ENCODE data around the gene STX4.
A peak's percentile ranks its signal among the peaks of the same experiment; 100 is the strongest.
"Not testable (repeated sequence)": the region's sequence is repeated elsewhere in the genome, so short reads cannot be mapped to it uniquely, and the experiment has no call there.

STX4 gene

DNA sequence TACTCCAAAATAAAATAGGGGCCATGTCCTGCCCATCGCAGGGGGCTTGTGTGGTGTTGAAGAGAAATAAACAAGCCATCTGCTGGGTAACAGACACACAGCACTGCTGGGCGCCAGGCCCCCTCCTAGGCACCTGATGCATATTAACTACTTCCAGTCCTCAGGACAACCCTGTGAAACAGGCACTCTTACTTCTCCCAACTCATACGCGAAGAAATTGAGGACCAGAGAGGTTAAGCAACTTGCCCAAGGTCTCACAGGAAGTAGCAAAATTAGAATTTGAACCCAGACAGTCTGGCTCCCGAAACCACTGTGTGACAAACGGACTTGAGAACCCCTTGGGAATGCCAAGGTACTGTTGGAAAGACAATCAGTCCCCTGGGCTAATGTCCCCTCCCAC is 25.7 kb upstream of the STX4 start:
- Mint-ChIP-seq H3K9me3 (no peaks in the 10 kb centered on the region), H3K27me3 (peaks cover 16% of the 10 kb centered on the region), H3K27ac (no peak overlapping the region), H3K4me3 (no peak overlapping the region), H3K4me1 (ENCODE audit: low read depth) (peaks cover 17% of the 10 kb centered on the region), H3K36me3 (ENCODE audit: low read depth) (no peaks in the 10 kb centered on the region)

DNA sequence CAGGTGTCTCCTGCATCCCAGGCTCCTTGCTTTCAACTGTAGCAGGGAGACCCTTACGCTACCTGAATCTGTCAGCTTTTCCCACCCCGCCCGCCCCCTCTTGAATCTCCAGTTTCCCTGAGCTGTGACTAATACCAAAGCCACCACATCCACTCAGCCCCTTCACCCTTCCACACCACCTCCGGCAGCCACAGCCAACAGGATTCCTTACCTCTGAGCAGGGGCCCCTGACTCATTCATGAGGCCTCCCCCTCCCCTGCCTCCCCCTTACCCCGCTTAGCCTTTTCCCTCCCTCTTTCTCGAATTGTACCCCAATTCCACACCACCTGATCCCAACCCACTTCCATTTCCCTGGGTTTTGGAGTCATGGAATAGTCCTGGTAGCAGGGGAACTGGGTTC is 25.2 kb upstream of the STX4 start:
- H3K27me3 Mint-ChIP-seq = peaks cover 18% of the 10 kb centered on the region
- H3K4me1 Mint-ChIP-seq (ENCODE audit: low read depth) = peaks cover 17% of the 10 kb centered on the region
- no peak overlapping the region for H3K27ac Mint-ChIP-seq
- no peak overlapping the region for H3K4me3 Mint-ChIP-seq
- no peaks in the 10 kb centered on the region for H3K9me3 Mint-ChIP-seq
- H3K36me3 Mint-ChIP-seq (ENCODE audit: low read depth) = no peaks in the 10 kb centered on the region

DNA sequence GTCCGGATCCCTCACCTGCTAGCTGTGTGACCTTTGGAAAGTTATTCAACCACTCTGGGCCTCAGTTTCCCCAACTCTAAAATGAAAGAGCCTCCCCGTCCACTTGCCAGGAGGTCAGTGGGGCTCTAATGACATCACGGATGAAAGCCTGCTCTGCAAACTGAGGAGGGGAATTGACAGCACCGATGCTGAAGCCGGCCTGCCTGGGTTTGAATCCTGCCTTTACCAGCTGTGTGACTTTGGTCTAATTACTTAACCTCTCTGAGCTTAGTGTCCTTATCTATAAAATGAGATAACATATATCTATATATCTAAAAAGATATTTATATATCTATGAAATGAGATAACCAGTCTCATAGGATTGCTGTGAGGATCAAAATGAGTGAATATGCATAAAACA is 24.8 kb upstream of the STX4 start:
- H3K27me3 Mint-ChIP-seq = peaks cover 22% of the 10 kb centered on the region
- no peak overlapping the region for H3K4me3 Mint-ChIP-seq
- H3K36me3 Mint-ChIP-seq (ENCODE audit: low read depth) = no peaks in the 10 kb centered on the region
- no peak overlapping the region for H3K27ac Mint-ChIP-seq
- no peaks in the 10 kb centered on the region for H3K9me3 Mint-ChIP-seq
- H3K4me1 Mint-ChIP-seq (ENCODE audit: low read depth) = peaks cover 17% of the 10 kb centered on the region

DNA sequence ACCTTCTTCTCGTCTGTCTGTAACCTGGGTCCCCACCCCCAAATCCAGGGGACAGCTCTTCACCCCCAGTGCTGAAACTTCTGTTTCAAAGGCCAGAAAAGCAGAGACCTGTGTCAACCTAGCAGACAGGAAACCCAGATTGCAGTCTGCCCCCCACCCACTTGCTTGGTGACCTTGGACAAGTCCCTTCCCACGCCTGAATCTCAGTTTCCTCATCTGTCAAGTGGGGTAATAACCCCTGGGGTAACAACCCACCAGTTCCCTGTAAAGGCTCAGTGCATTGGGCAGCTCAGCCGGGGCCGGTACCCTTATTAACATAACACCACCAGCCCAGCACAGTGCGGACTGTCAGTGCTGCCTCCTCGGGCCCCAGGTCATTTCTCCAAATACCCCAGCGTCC is 24.2 kb upstream of the STX4 start:
- no peaks in the 10 kb centered on the region for H3K36me3 Mint-ChIP-seq (ENCODE audit: low read depth)
- no peak overlapping the region for H3K4me3 Mint-ChIP-seq
- H3K4me1 Mint-ChIP-seq (ENCODE audit: low read depth) = peaks cover 17% of the 10 kb centered on the region
- H3K27ac Mint-ChIP-seq = no peak overlapping the region
- H3K27me3 Mint-ChIP-seq = peaks cover 25% of the 10 kb centered on the region
- H3K9me3 Mint-ChIP-seq = no peaks in the 10 kb centered on the region

DNA sequence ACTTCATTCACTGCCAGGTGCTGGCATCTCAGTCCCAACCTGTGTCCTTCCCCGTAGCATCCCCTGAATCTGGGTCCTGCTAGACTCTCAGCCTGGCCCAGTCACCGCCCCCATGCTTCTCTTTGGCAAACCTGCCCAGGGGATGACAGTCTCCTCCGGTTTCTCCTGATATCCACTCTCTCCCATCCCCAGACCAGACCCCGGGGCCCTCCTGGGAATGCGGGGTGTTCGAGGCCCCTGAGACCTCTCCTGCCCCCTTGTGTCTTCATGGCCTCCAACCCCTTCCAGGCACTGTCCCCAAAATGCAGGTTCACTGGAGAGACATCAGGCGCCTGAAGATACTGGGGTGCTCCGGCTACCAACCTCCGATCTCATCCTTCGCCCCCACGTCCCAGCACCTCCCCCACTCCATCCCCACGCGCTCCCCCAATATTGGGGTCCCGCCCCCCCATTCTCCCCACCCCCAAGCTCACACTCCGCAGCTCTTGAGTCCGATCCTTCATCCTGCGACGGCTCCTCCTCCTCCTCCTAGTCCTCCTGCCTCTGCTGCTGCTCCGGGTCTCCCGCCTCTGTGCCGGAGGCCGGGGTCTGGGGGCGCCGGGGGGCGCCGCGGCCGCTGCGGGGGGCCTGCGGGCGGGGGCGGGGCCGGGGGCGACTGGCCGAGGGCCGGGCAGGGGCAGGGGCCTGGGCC is 23.3 kb upstream of the STX4 start:
- Mint-ChIP-seq H3K4me3 (peak overlapping the region; percentile 51), H3K27me3 (peaks cover 26% of the 10 kb centered on the region), H3K9me3 (no peaks in the 10 kb centered on the region), H3K27ac (no peak overlapping the region), H3K36me3 (ENCODE audit: low read depth) (no peaks in the 10 kb centered on the region), H3K4me1 (ENCODE audit: low read depth) (peaks cover 17% of the 10 kb centered on the region)

DNA sequence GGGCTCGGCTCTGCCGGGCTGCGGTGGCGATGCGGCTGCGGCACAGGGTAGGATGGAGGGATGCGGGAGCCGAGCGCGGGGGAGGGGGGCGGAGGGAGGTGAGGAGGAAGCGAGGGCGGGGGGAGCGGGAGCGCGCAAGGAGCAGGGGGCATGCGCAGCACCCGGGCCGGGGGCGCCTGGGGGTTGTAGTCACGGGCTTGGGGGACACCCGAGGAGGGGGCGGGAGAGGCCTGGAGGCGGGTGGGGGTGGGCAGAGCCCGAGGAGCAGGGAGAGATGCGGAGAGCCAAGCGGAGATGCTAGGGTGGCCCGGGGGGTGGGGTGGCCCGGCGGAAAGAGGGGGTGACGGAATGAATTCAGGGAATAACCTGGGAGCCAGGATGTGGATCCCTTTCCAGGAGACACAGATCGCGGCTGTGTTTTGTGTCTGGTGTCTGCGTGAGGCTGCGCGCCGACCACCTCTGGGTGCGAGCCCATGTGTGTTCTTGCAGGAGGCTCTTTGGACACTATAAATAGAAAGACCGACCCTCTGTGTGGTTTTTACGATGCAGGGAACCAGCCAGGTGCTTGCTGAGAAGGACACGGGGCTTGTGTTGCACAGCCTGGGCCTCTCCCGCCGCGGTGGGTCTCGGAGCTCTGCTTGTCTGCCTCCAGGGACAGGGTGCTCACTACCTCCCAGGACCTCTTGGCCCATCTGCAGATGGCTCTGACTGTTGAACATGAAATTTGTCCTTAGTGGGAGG is 22.6 kb upstream of the STX4 start, which contains the start of gene STX1B:
Gene STX1B (minus strand): TSS at position 54 of the 741 bp plus-strand sequence. CDS start 242 bp downstream, outside the sequence.
- peak within 1 kb of the TSS; percentile 61 for H3K27ac Mint-ChIP-seq
- H3K4me3 Mint-ChIP-seq = peak within 1 kb of the TSS; percentile 65
- no peaks in the 10 kb centered on the region for H3K36me3 Mint-ChIP-seq (ENCODE audit: low read depth)
- H3K4me1 Mint-ChIP-seq (ENCODE audit: low read depth) = peaks cover 17% of the 10 kb centered on the region
- peaks cover 28% of the 10 kb centered on the region for H3K27me3 Mint-ChIP-seq
- no peaks in the 10 kb centered on the region for H3K9me3 Mint-ChIP-seq

DNA sequence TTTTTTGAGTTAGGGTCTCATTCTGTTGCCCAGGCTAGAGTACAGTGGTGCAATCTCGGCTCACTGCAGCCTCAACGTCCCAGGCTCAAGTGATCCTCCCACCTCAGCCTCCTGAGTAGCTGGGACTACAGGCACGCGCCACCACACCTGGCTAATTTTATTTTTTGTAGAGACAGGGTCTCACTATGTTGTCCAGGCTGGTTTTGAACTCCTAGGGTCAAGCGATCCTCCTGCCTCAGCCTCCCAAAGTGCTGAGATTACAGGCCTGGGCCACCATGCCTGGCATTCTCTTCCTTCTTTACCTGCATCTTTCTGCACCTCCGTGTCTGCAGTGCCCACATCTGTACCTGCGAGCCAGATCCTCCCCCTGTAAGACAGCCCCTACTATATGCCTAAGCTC is 21.5 kb upstream of the STX4 start:
- H3K9me3 Mint-ChIP-seq; H3K36me3 Mint-ChIP-seq (ENCODE audit: low read depth); H3K27ac Mint-ChIP-seq: not testable (repeated sequence)
- Mint-ChIP-seq H3K4me3 (peak overlapping the region; percentile 65), H3K4me1 (ENCODE audit: low read depth) (peaks cover 17% of the 10 kb centered on the region), H3K27me3 (peaks cover 28% of the 10 kb centered on the region)

DNA sequence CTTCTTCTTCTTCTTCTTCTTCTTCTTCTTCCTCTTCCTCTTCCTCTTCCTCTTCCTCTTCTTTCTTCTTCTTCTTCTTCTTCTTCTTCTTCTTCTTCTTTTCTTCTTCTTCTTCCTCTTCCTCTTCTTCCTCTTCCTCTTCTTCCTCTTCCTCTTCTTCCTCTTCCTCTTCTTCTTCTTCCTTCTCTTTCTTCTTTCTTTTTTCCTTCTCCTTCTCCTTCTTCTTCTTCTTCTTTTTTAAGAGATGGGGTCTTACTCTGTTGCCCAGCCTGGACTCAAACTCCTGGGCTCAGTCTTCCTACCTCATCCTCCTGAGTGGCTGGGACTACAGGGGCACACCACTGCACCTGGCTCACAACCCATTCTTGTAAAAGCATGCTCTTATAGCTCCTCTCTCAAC is 20.1 kb upstream of the STX4 start:
- not testable (repeated sequence) for H3K4me3 Mint-ChIP-seq; H3K36me3 Mint-ChIP-seq (ENCODE audit: low read depth); H3K9me3 Mint-ChIP-seq; H3K27ac Mint-ChIP-seq
- Mint-ChIP-seq H3K27me3 (peaks cover 28% of the 10 kb centered on the region), H3K4me1 (ENCODE audit: low read depth) (peaks cover 17% of the 10 kb centered on the region)

DNA sequence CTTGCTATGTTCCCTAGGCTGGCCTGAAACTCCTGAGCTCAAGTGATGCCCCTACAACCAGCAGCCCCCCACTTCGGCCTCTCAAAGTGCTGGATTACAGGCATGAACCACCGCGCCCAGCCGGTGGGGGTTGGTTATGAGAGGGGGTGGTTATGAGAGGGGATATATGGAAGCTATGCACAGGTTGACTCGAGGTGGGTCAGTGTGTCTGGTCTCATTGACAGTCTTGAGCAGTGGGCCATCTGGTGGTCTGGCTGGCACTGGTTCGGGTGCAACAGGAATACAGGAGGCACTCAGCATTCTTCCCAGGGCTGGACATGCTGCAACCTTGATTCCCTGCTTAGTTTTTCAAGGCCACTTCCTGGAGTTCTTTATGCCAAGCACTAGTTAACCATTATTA is 17.3 kb upstream of the STX4 start:
- H3K36me3 Mint-ChIP-seq (ENCODE audit: low read depth) = no peaks in the 10 kb centered on the region
- H3K27ac Mint-ChIP-seq = no peak overlapping the region
- no peak overlapping the region for H3K4me3 Mint-ChIP-seq
- H3K27me3 Mint-ChIP-seq = peaks cover 24% of the 10 kb centered on the region
- H3K4me1 Mint-ChIP-seq (ENCODE audit: low read depth) = peaks cover 5% of the 10 kb centered on the region
- H3K9me3 Mint-ChIP-seq = no peaks in the 10 kb centered on the region

DNA sequence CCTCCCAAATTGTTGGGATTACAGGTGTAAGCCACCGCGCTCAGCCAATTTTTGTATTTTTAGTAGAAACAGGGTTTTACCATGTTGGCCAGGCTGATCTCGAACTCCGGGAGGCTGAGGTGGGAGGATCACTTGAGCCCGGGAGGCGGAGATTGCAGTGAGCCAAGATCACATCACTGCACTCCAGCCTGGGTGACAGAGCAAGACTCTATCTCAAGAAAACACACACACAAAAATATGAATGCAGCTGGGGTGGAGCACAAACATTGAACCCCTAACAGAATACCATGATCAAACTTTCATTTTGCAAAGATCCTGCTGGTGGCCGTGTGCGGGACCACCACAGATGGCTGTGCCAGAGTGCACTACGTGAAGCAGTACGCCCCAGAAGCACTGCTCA is 15.6 kb upstream of the STX4 start:
- not testable (repeated sequence) for H3K4me3 Mint-ChIP-seq, H3K9me3 Mint-ChIP-seq

DNA sequence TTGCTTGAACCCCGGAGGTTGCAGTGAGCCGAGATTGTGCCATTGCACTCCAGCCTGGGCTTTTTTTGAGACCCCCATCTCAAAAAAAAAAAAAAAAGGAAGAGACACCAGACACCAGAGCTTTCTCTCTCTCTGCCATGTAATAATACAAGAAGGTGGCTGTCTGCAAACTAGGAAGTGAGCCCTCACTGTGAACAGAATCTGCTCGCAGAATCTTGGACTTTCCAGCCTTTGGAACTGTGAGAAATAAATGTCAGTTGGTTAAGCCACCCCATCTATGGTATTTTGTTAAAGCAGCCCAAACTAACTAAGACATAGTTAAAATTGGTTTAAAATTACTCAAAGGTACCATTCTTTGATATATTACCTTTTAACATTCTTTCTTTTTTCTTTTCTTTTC is 12.8 kb upstream of the STX4 start:
- Mint-ChIP-seq H3K4me3 (no peak overlapping the region), H3K27ac (no peak overlapping the region)

More for the DNA sequence above, 15.6 kb upstream of the STX4 start:
- not testable (repeated sequence) for H3K4me1 Mint-ChIP-seq (ENCODE audit: low read depth); H3K27ac Mint-ChIP-seq; H3K36me3 Mint-ChIP-seq (ENCODE audit: low read depth)
- H3K27me3 Mint-ChIP-seq = peaks cover 13% of the 10 kb centered on the region

DNA sequence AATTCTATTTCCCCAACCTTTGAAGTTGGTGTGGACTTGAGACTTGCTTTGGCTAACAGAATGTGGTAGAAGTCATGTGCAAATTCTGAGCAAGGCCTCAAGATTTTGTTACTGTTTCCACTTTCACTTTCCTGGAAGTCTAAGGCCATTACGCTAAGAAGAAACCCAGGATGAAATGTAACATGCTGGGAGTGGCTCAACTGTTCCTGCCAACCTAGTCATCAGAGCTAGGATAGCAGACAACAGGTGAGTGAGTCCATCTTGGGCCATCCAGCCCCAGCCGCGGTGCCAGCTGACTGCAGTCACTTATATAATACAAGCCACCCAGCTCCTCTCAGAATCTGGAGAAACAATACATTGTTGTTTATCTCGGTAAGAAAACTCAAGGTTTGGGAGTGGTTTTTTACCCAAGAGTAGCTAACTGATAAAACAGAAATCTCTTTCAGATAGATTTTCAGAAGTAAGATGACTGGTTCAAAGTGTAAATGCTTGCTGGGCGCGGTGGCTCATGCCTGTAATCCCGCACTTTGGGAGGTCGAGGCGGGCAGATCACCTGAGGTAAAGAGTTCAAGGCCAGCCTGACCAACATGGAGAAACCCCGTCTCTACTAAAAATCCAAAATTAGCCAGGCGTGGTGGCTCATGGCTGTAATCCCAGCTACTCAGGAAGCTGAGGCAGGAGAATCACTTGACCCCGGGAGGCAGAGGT is 10.7 kb upstream of the STX4 start:
- Mint-ChIP-seq H3K36me3 (ENCODE audit: low read depth) (no peaks in the 10 kb centered on the region), H3K27me3 (no peaks in the 10 kb centered on the region), H3K4me1 (ENCODE audit: low read depth) (peaks cover 5% of the 10 kb centered on the region), H3K27ac (no peak overlapping the region), H3K9me3 (no peaks in the 10 kb centered on the region), H3K4me3 (no peak overlapping the region)

More for the DNA sequence above, 12.8 kb upstream of the STX4 start:
- no peaks in the 10 kb centered on the region for H3K27me3 Mint-ChIP-seq
- H3K36me3 Mint-ChIP-seq (ENCODE audit: low read depth) = no peaks in the 10 kb centered on the region
- no peaks in the 10 kb centered on the region for H3K9me3 Mint-ChIP-seq
- peaks cover 5% of the 10 kb centered on the region for H3K4me1 Mint-ChIP-seq (ENCODE audit: low read depth)

DNA sequence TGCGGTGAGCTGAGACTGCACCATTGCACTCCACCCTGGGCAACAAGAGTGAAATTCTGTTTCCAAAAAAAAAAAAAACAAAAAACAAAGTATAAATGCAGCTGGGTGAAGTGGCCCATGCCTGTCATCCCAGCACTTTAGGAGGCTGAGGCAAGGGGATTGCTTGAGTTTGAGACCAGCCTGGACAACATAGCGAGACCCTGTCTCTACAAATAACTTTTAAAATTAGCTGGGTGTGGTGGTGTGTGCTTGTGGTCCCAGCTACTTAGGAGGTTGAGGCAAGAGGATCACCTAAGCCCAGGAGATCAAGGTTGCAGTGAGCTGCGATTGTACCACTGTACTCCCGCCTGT is 10.1 kb upstream of the STX4 start:
- H3K36me3 Mint-ChIP-seq (ENCODE audit: low read depth) = no peaks in the 10 kb centered on the region
- no peaks in the 10 kb centered on the region for H3K27me3 Mint-ChIP-seq
- H3K4me1 Mint-ChIP-seq (ENCODE audit: low read depth) = peaks cover 5% of the 10 kb centered on the region
- no peak overlapping the region for H3K4me3 Mint-ChIP-seq
- H3K27ac Mint-ChIP-seq = no peak overlapping the region
- no peaks in the 10 kb centered on the region for H3K9me3 Mint-ChIP-seq

DNA sequence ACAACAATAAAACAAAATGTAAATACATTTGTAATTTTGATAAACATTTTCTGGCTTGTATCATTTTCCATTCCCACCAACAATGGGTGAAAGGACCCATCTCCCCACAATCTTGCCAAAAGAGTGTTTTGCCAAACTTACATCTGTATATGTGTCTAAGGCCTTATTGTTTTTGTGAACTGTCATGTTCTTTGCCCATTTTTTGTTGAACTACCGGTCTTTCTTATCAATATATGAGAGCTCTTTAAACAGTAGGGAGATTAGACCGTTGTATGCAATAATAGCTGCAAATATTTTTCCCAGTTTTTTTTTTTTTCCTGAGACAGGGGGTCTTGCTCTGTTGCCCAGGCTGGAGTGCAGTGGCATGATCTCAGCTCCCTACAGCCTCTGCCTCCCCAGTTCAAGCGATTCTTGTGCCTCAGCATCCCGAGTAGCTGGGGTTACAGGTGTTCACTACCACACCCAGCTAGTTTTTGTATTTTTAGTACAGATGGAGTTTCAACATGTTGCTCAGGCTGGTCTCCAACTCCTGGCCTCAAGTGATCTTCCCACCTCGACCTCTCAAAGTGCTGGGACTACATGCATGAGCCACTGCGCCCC is 9.6 kb upstream of the STX4 start:
- peaks cover 5% of the 10 kb centered on the region for H3K4me1 Mint-ChIP-seq (ENCODE audit: low read depth)
- no peak overlapping the region for H3K27ac Mint-ChIP-seq
- no peaks in the 10 kb centered on the region for H3K36me3 Mint-ChIP-seq (ENCODE audit: low read depth)
- no peak overlapping the region for H3K4me3 Mint-ChIP-seq
- no peaks in the 10 kb centered on the region for H3K9me3 Mint-ChIP-seq
- H3K27me3 Mint-ChIP-seq = no peaks in the 10 kb centered on the region

DNA sequence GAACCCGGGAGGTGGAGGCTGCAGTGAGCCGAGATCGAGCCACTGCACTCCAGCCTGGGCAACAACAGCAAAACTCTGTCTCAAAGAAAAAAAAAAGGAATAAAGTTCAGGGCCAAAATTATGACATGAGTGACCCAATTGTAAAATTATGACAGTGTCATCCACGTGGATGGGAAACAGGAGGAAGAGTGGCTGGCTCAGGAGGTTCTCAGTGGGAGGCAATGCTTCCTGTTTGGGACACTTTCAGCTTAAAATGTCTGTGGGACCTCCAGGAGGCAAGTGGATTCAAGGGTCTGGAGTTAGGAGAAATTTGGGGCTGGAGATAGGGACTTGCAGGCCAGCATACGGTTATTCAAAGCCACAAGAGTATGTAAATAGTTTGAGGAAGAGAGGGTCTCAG is 8.0 kb upstream of the STX4 start:
- H3K27ac Mint-ChIP-seq = no peak overlapping the region
- peaks cover 5% of the 10 kb centered on the region for H3K4me1 Mint-ChIP-seq (ENCODE audit: low read depth)
- H3K9me3 Mint-ChIP-seq = no peaks in the 10 kb centered on the region
- H3K4me3 Mint-ChIP-seq = no peak overlapping the region
- no peaks in the 10 kb centered on the region for H3K36me3 Mint-ChIP-seq (ENCODE audit: low read depth)
- H3K27me3 Mint-ChIP-seq = no peaks in the 10 kb centered on the region
